ENCODE data around the gene DDX3X.
"Not testable (repeated sequence)": the region's sequence is repeated elsewhere in the genome, so short reads cannot be mapped to it uniquely, and the experiment has no call there.

DDX3X gene

GRCh38 chrX:41409006-41409405, 75.0 kb downstream of the DDX3X start:
- H3K36me3 Mint-ChIP-seq, result no peaks in the 10 kb centered on the region
- H3K9me3 Mint-ChIP-seq, result no peaks in the 10 kb centered on the region
- no peaks in the 10 kb centered on the region for H3K27me3 Mint-ChIP-seq
- no peak for ATAC-seq
- H3K4me1 Mint-ChIP-seq, result no peaks in the 10 kb centered on the region
- H3K27ac Mint-ChIP-seq, result no peak overlapping the region
- H3K4me3 Mint-ChIP-seq, result no peak overlapping the region

GRCh38 chrX:41411222-41411621, 77.3 kb downstream of the DDX3X start:
- H3K27me3 Mint-ChIP-seq, ATAC-seq, H3K4me3 Mint-ChIP-seq, H3K27ac Mint-ChIP-seq, H3K36me3 Mint-ChIP-seq, H3K4me1 Mint-ChIP-seq, H3K9me3 Mint-ChIP-seq: not testable (repeated sequence)

- no peak overlapping the region for H3K4me3 Mint-ChIP-seq
- no peaks in the 10 kb centered on the region for H3K27me3 Mint-ChIP-seq
- H3K36me3 Mint-ChIP-seq, result no peaks in the 10 kb centered on the region
- no peak overlapping the region for H3K27ac Mint-ChIP-seq
- no peaks in the 10 kb centered on the region for H3K4me1 Mint-ChIP-seq
- ATAC-seq, result no peak
- no peaks in the 10 kb centered on the region for H3K9me3 Mint-ChIP-seq
These were observed 78.5 kb downstream of the DDX3X start for GRCh38 chrX:41412261-41413081.

Measured in stimulated activated memory B cell treated with anti-CD40 and anti-IgM and Interleukin-4, amounts not matched to agents 10 μg/mL and 1 μg/mL and 100 μg/mL, for 72 hours (primary cell).